HL-60 (cell line): ENCODE measurements around the gene LRRC46.

Source experiments
- GABPA ChIP-seq: IDR thresholded peaks from 2 replicates; pipeline ENCODE4 v1.6.1; 2012; ENCODE audit warnings: low read depth
- POLR2AphosphoS5 ChIP-seq: IDR thresholded peaks from 2 replicates; pipeline ENCODE4 v1.6.1; 2012; ENCODE audit warnings: low read depth
- SPI1 ChIP-seq: IDR thresholded peaks from 2 replicates; pipeline ENCODE4 v1.6.1; 2012; ENCODE audit warnings: low read depth, mild to moderate bottlenecking, borderline replicate concordance
- TF ChIP-seq, protein P1 (sequence below): IDR thresholded peaks from one replicate; pipeline ENCODE4 v1.5.1; 2011; ENCODE audit warnings: low read length, control low read depth, inconsistent platforms; ENCODE audit not compliant: insufficient read depth
- TF ChIP-seq, protein P2 (sequence below): IDR thresholded peaks from 2 replicates; pipeline ENCODE4 v1.6.1; 2012; ENCODE audit warnings: low read depth; ENCODE audit not compliant: insufficient replicate concordance

DNA sequence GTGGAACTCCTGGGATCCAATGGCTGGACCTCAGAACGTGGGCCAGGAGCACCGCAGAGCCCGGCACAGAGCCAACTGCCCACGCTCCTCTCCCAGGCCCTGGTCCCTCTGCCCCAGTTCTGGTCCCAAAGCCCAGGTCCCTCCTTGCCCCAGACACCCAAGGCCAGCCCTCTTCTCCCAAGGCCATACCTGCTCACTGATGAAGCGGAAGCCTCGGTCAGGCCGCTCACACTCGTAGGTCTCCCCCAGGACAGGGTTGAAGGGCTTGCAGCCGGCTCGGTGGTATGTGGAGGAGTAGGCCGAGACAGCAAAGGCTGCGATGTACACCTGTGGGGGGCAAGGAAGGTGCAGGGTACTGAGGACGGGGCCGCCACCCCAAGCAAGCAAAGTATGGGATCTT lies 18.4 kb upstream of the LRRC46 start:
- TF ChIP-seq, protein P1, sequence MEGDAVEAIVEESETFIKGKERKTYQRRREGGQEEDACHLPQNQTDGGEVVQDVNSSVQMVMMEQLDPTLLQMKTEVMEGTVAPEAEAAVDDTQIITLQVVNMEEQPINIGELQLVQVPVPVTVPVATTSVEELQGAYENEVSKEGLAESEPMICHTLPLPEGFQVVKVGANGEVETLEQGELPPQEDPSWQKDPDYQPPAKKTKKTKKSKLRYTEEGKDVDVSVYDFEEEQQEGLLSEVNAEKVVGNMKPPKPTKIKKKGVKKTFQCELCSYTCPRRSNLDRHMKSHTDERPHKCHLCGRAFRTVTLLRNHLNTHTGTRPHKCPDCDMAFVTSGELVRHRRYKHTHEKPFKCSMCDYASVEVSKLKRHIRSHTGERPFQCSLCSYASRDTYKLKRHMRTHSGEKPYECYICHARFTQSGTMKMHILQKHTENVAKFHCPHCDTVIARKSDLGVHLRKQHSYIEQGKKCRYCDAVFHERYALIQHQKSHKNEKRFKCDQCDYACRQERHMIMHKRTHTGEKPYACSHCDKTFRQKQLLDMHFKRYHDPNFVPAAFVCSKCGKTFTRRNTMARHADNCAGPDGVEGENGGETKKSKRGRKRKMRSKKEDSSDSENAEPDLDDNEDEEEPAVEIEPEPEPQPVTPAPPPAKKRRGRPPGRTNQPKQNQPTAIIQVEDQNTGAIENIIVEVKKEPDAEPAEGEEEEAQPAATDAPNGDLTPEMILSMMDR, result no peak
- TF ChIP-seq, protein P2, sequence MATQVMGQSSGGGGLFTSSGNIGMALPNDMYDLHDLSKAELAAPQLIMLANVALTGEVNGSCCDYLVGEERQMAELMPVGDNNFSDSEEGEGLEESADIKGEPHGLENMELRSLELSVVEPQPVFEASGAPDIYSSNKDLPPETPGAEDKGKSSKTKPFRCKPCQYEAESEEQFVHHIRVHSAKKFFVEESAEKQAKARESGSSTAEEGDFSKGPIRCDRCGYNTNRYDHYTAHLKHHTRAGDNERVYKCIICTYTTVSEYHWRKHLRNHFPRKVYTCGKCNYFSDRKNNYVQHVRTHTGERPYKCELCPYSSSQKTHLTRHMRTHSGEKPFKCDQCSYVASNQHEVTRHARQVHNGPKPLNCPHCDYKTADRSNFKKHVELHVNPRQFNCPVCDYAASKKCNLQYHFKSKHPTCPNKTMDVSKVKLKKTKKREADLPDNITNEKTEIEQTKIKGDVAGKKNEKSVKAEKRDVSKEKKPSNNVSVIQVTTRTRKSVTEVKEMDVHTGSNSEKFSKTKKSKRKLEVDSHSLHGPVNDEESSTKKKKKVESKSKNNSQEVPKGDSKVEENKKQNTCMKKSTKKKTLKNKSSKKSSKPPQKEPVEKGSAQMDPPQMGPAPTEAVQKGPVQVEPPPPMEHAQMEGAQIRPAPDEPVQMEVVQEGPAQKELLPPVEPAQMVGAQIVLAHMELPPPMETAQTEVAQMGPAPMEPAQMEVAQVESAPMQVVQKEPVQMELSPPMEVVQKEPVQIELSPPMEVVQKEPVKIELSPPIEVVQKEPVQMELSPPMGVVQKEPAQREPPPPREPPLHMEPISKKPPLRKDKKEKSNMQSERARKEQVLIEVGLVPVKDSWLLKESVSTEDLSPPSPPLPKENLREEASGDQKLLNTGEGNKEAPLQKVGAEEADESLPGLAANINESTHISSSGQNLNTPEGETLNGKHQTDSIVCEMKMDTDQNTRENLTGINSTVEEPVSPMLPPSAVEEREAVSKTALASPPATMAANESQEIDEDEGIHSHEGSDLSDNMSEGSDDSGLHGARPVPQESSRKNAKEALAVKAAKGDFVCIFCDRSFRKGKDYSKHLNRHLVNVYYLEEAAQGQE, result no peak
- TF ChIP-seq GABPA (no peak), POLR2AphosphoS5 (no peak), SPI1 (no peak)
